Measurements from ENCODE around the gene ARRDC5.

ARRDC5 gene

DNA sequence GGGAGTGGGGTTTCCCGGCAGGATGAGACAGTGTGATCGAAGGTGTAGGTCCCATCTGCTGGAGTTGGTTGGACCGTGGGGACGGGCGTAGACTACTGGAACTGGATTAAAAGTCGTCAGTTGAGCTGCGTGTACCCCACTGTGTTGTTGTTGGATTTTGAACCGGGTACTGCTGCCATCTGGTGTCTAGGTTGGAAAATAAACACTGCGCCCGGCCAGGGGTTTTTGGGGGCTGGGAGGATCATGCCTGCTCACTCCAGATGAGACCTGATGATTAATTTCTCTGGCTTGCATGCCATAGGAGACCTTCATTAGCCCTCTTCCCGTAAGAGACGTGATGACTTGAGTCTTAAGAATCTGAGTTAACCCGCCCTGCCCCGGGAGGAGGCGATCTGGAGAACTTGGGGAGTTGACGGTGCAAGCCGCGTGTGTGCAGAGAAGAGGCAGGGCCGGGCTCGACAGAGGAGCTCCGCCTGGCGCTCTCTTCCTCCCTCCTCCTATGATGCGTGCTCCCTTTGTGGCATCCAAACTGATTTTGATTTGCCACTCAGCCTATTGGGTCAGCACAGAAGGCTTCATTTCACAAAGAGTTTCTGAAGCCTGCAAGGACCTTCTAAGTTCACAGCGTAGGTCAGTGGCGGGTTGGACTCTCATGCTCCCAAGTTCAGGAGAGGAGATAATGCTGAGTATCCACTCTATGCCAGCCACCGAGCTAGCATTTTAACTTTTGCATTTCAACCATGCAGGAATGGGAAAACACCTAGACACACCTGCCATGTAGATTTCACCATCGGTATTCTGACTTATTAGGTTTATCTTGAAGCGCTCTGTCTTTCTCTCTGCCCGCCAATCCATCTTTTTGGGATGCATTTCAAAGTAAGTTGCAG, 9.3 kb upstream of the ARRDC5 start (continued):
- TF ChIP-seq, protein P1, sequence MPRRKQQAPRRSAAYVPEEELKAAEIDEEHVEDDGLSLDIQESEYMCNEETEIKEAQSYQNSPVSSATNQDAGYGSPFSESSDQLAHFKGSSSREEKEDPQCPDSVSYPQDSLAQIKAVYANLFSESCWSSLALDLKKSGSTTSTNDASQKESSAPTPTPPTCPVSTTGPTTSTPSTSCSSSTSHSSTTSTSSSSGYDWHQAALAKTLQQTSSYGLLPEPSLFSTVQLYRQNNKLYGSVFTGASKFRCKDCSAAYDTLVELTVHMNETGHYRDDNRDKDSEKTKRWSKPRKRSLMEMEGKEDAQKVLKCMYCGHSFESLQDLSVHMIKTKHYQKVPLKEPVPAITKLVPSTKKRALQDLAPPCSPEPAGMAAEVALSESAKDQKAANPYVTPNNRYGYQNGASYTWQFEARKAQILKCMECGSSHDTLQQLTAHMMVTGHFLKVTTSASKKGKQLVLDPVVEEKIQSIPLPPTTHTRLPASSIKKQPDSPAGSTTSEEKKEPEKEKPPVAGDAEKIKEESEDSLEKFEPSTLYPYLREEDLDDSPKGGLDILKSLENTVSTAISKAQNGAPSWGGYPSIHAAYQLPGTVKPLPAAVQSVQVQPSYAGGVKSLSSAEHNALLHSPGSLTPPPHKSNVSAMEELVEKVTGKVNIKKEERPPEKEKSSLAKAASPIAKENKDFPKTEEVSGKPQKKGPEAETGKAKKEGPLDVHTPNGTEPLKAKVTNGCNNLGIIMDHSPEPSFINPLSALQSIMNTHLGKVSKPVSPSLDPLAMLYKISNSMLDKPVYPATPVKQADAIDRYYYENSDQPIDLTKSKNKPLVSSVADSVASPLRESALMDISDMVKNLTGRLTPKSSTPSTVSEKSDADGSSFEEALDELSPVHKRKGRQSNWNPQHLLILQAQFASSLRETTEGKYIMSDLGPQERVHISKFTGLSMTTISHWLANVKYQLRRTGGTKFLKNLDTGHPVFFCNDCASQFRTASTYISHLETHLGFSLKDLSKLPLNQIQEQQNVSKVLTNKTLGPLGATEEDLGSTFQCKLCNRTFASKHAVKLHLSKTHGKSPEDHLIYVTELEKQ (tag by site-specific recombination; IDR thresholded peaks at IDR 0.05; ENCODE audit: borderline replicate concordance), result 0 out of 2 replicates have a peak, but pooled peaks have one; percentile 10
- TF ChIP-seq ZNF423 (tag by site-specific recombination; IDR thresholded peaks at IDR 0.05) (no peak), ZEB2 (tag by site-specific recombination; IDR thresholded peaks at IDR 0.05) (peak; percentile 63; the same call in 1 of the 2 replicates), ZNF549 (tag by site-specific recombination; IDR thresholded peaks at IDR 0.05) (no peak), ZNF76 (tag by site-specific recombination; IDR thresholded peaks at IDR 0.05; ENCODE audit: borderline replicate concordance, low read depth) (no peak), SP7 (tag by site-specific recombination; IDR thresholded peaks at IDR 0.05) (peak; percentile 81), ZNF391 (tag by site-specific recombination; IDR thresholded peaks at IDR 0.05; ENCODE audit: borderline replicate concordance, low read depth) (0 out of 2 replicates have a peak, but pooled peaks have one; percentile 20), ZNF561 (tag by site-specific recombination; IDR thresholded peaks at IDR 0.05; ENCODE audit: borderline replicate concordance) (0 out of 2 replicates have a peak, but pooled peaks have one; percentile 37), ZNF324 (tag by site-specific recombination; IDR thresholded peaks at IDR 0.05) (0 out of 2 replicates have a peak, but pooled peaks have one; percentile 19)
- TF ChIP-seq, protein P2, sequence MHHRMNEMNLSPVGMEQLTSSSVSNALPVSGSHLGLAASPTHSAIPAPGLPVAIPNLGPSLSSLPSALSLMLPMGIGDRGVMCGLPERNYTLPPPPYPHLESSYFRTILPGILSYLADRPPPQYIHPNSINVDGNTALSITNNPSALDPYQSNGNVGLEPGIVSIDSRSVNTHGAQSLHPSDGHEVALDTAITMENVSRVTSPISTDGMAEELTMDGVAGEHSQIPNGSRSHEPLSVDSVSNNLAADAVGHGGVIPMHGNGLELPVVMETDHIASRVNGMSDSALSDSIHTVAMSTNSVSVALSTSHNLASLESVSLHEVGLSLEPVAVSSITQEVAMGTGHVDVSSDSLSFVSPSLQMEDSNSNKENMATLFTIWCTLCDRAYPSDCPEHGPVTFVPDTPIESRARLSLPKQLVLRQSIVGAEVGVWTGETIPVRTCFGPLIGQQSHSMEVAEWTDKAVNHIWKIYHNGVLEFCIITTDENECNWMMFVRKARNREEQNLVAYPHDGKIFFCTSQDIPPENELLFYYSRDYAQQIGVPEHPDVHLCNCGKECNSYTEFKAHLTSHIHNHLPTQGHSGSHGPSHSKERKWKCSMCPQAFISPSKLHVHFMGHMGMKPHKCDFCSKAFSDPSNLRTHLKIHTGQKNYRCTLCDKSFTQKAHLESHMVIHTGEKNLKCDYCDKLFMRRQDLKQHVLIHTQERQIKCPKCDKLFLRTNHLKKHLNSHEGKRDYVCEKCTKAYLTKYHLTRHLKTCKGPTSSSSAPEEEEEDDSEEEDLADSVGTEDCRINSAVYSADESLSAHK (tag by site-specific recombination; IDR thresholded peaks at IDR 0.05), result 0 out of 2 replicates have a peak, but pooled peaks have one; percentile 9
- TF ChIP-seq, protein P3, sequence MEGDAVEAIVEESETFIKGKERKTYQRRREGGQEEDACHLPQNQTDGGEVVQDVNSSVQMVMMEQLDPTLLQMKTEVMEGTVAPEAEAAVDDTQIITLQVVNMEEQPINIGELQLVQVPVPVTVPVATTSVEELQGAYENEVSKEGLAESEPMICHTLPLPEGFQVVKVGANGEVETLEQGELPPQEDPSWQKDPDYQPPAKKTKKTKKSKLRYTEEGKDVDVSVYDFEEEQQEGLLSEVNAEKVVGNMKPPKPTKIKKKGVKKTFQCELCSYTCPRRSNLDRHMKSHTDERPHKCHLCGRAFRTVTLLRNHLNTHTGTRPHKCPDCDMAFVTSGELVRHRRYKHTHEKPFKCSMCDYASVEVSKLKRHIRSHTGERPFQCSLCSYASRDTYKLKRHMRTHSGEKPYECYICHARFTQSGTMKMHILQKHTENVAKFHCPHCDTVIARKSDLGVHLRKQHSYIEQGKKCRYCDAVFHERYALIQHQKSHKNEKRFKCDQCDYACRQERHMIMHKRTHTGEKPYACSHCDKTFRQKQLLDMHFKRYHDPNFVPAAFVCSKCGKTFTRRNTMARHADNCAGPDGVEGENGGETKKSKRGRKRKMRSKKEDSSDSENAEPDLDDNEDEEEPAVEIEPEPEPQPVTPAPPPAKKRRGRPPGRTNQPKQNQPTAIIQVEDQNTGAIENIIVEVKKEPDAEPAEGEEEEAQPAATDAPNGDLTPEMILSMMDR (tag by site-specific recombination; IDR thresholded peaks at IDR 0.05), result peak; percentile 87; the same call in 1 of the 2 replicates

DNA sequence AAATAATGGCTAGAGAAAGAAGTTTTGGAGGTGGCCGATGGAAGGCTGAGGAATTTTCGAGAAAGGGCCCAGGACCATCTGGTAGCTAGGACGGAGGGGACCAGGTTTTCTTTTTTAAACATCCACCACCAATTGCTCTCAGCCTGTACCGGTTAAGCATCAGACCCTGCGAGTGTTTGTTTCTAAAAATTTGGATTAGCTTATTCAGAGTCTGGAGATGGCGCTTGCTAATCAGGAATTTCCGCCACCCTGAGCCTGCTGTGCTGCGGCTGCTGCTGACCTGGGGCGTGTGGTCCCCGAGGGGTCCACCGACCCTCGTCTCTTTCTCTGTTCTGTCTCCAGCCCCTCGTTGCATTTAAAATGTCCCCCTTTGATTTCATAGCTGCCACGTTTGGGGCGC, 8.6 kb upstream of the ARRDC5 start:
- POLR2A ChIA-PET, result interaction anchor here (0.8 to 3.4 kb wide), 8 partner anchors 16 to 101 kb away, joined by 3 to 14 read pairs (median 9); partner anchors contain the start of genes KDM4B and PLIN3
- TF ChIP-seq ZNF777 (tag by site-specific recombination; IDR thresholded peaks at IDR 0.05; ENCODE audit: borderline replicate concordance) (no peak), ZNF174 (tag by site-specific recombination; IDR thresholded peaks at IDR 0.05) (no peak), SCRT1 (tag by site-specific recombination; IDR thresholded peaks at IDR 0.05; ENCODE audit: borderline replicate concordance) (no peak), ZNF239 (tag by site-specific recombination; IDR thresholded peaks at IDR 0.05) (no peak), ZNF24 (tag by site-specific recombination; IDR thresholded peaks at IDR 0.05) (no peak), ZNF274 (IDR thresholded peaks at IDR 0.05; ENCODE audit: low read length) (no peak), ZNF274 (tag by site-specific recombination; IDR thresholded peaks at IDR 0.05; ENCODE audit: borderline replicate concordance) (no peak), ZNF16 (tag by site-specific recombination; IDR thresholded peaks at IDR 0.05; ENCODE audit: low read depth) (no peak)
- TF ChIP-seq, protein P4, sequence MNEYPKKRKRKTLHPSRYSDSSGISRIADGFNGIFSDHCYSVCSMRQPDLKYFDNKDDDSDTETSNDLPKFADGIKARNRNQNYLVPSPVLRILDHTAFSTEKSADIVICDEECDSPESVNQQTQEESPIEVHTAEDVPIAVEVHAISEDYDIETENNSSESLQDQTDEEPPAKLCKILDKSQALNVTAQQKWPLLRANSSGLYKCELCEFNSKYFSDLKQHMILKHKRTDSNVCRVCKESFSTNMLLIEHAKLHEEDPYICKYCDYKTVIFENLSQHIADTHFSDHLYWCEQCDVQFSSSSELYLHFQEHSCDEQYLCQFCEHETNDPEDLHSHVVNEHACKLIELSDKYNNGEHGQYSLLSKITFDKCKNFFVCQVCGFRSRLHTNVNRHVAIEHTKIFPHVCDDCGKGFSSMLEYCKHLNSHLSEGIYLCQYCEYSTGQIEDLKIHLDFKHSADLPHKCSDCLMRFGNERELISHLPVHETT (tag by site-specific recombination; IDR thresholded peaks at IDR 0.05), result no peak
- TF ChIP-seq, protein P5, sequence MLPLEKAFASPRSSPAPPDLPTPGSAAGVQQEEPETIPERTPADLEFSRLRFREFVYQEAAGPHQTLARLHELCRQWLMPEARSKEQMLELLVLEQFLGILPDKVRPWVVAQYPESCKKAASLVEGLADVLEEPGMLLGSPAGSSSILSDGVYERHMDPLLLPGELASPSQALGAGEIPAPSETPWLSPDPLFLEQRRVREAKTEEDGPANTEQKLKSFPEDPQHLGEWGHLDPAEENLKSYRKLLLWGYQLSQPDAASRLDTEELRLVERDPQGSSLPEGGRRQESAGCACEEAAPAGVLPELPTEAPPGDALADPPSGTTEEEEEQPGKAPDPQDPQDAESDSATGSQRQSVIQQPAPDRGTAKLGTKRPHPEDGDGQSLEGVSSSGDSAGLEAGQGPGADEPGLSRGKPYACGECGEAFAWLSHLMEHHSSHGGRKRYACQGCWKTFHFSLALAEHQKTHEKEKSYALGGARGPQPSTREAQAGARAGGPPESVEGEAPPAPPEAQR (tag by site-specific recombination; IDR thresholded peaks at IDR 0.05), result no peak
- TF ChIP-seq, protein P6, sequence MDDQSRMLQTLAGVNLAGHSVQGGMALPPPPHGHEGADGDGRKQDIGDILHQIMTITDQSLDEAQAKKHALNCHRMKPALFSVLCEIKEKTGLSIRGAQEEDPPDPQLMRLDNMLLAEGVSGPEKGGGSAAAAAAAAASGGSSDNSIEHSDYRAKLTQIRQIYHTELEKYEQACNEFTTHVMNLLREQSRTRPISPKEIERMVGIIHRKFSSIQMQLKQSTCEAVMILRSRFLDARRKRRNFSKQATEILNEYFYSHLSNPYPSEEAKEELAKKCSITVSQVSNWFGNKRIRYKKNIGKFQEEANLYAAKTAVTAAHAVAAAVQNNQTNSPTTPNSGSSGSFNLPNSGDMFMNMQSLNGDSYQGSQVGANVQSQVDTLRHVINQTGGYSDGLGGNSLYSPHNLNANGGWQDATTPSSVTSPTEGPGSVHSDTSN (CRISPR knock-in tag; IDR thresholded peaks at IDR 0.05), result no peak
- CTCF ChIA-PET, result interaction anchor here (0.5 to 6.2 kb wide), 18 partner anchors 15 to 119 kb away, joined by 3 to 60 read pairs (median 5); partner anchors contain the start of gene KDM4B
- peaks cover 20 to 57% of the 10 kb centered on the region in 2 experiments; a peak in 2 of 3 replicates for H3K36me3 ChIP-seq (ENCODE audit: control insufficient read depth in 2 of 2, insufficient read depth in 1 of 2, low read length in 2 of 2)
- H3K27ac ChIP-seq (ENCODE audit: extremely low read depth, low read depth, low read length), result peak overlapping the region; percentile 92
- peak overlapping the region; percentile 77 for H3K4me3 ChIP-seq (ENCODE audit: low read depth, low read length)
- peaks cover 13% of the 10 kb centered on the region for H3K4me1 ChIP-seq (ENCODE audit: control insufficient read depth, insufficient read depth, low read length)
- no peaks in the 10 kb centered on the region for H3K9me3 ChIP-seq (ENCODE audit: control insufficient read depth, insufficient read depth, low read depth, low read length)

Data from HEK293 (cell line).